HCT116 (cell line): Measurements from ENCODE around the gene ABHD11. TPM values are rescaled to one million over a fixed set of nuclear protein-coding genes. Genes with fewer than 3 reads are reported as not detected.
A peak's percentile ranks its signal among the peaks of the same experiment; 100 is the strongest.

Experiments used
- ATAC-seq: fragments of 200-7000 bp; cut with Tn5 transposase; 2 replicates; pipeline ENCODE4 v1.9.1; 2020; ENCODE audit warnings: mild to moderate bottlenecking, moderate library complexity
- BruUV-seq: library from RNA; stranded (reverse); fragments of 400-500 nt; replicated peaks from 2 replicates; lab custom pipeline; 2021; lab: Mats Ljungman, UMichigan
- CTCF ChIA-PET: fragments of 300-600 bp; sonication (Branson Sonifier 250); formaldehyde crosslinking; loops from one replicate; lab custom pipeline; 2021; ENCODE audit warnings: antibody characterized with exemption; lab: Charles Lee
- POLR2A ChIA-PET: fragments of 300-600, 350-600 bp; sonication (Branson Sonifier 250); formaldehyde crosslinking; loops from one replicate; lab custom pipeline; 2021; ENCODE audit warnings: antibody characterized with exemption; lab: Charles Lee
- RAD21 ChIA-PET, 2 experiments: fragments of 300-600 bp; sonication (Branson Sonifier 250); formaldehyde crosslinking; loops; one replicate each; lab custom pipeline; 2023; ENCODE audit warnings: low total read pairs in 2 of 2; ENCODE audit not compliant: uncharacterized antibody in 2 of 2, unreplicated experiment in 2 of 2, low non-redundant PET in 1 of 2; lab: Charles Lee
- DNase-seq: peaks from one replicate; pipeline ENCODE4 v3.0.0-alpha.2; 2010; ENCODE audit warnings: low read depth, low spot score
- H2AFZ ChIP-seq: fragments of 200-600 bp; shearing (Covaris generic), sonication (generic); 2 replicates; pipeline ENCODE4 v1.6.1; 2017; ENCODE audit warnings: low read depth, mixed run types, mixed read lengths, antibody characterized with exemption, low read length; ENCODE audit not compliant: poor library complexity, severe bottlenecking
- H3K27ac ChIP-seq: 2 replicates; pipeline ENCODE4 v1.5.1; 2012; ENCODE audit warnings: low read depth, low read length
- H3K27me3 ChIP-seq: fragments of 200-600 bp; sonication (generic); 2 replicates; pipeline ENCODE4 v1.6.1; 2016; ENCODE audit warnings: mixed run types, low read length, mixed read lengths; ENCODE audit not compliant: insufficient read depth
- H3K36me3 ChIP-seq, 2 experiments: fragments of 200-500 bp in 1 of 2; fragments of 200-600 bp in 1 of 2; sonication (Bioruptor generic) in 1 of 2; sonication (generic) in 1 of 2; 2 replicates each; pipeline versions ENCODE4 v1.5.1 to v1.6.1; 2014 to 2016; ENCODE audit warnings: low read length in 2 of 2, inconsistent platforms in 1 of 2, mixed read lengths in 1 of 2, mixed run types in 1 of 2; ENCODE audit not compliant: insufficient read depth in 2 of 2, control insufficient read depth in 1 of 2
- H3K4me1 ChIP-seq, 2 experiments: fragments of 200-600 bp in 1 of 2; sonication (generic) in 1 of 2; 2 replicates each; pipeline versions ENCODE4 v1.5.1 to v1.6.1; 2012 to 2017; ENCODE audit warnings: low read length in 2 of 2, inconsistent platforms in 1 of 2, mild to moderate bottlenecking in 1 of 2, mixed read lengths in 1 of 2, mixed run types in 1 of 2, moderate library complexity in 1 of 2; ENCODE audit not compliant: insufficient read depth in 2 of 2, control insufficient read depth in 1 of 2
- H3K4me2 ChIP-seq: fragments of 200-600 bp; sonication (generic); 2 replicates; pipeline ENCODE4 v1.6.1; 2017; ENCODE audit warnings: mixed run types, low read length, mixed read lengths
- H3K4me3 ChIP-seq, 2 experiments: fragments of 200-600 bp in 1 of 2; sonication (generic) in 1 of 2; replicated peaks in 1 of 2; 2 replicates each; pipeline ENCODE4 v1.5.1; 2011 to 2016; ENCODE audit warnings: low read length in 2 of 2, control low read depth in 1 of 2, low read depth in 1 of 2, mild to moderate bottlenecking in 1 of 2, mixed read lengths in 1 of 2, mixed run types in 1 of 2
- H3K79me2 ChIP-seq: fragments of 200-600 bp; sonication (generic); 2 replicates; pipeline ENCODE4 v1.6.1; 2017; ENCODE audit warnings: mild to moderate bottlenecking, mixed run types, low read length, moderate library complexity, mixed read lengths; ENCODE audit not compliant: insufficient read depth
- H3K9ac ChIP-seq: fragments of 200-600 bp; sonication (generic); 2 replicates; pipeline ENCODE4 v1.6.1; 2016; ENCODE audit warnings: low read length, mixed read lengths
- H3K9me2 ChIP-seq: fragments of 200-600 bp; sonication (generic), shearing (Covaris generic); 2 replicates; pipeline ENCODE4 v1.6.1; 2017; ENCODE audit warnings: mixed run types, mild to moderate bottlenecking, moderate library complexity; ENCODE audit not compliant: insufficient read depth
- H3K9me3 ChIP-seq, 2 experiments: fragments of 200-500 bp in 1 of 2; fragments of 200-600 bp in 1 of 2; sonication (Bioruptor generic) in 1 of 2; sonication (generic) in 1 of 2; 2 replicates each; pipeline ENCODE4 v1.6.1; 2014 to 2017; ENCODE audit warnings: low read length in 2 of 2, mixed read lengths in 2 of 2, inconsistent platforms in 1 of 2, low read depth in 1 of 2, mild to moderate bottlenecking in 1 of 2, mixed run types in 1 of 2, moderate library complexity in 1 of 2; ENCODE audit not compliant: control insufficient read depth in 1 of 2, insufficient read depth in 1 of 2
- H4K20me1 ChIP-seq: fragments of 200-600 bp; sonication (generic), shearing (Covaris generic); 2 replicates; pipeline ENCODE4 v1.6.1; 2017; ENCODE audit warnings: mixed run types, mild to moderate bottlenecking, moderate library complexity; ENCODE audit not compliant: insufficient read depth
- CBX3 ChIP-seq: IDR thresholded peaks from 2 replicates; pipeline ENCODE4 v1.6.1; 2012; ENCODE audit warnings: low read depth
- CEBPB ChIP-seq: IDR thresholded peaks from 2 replicates; pipeline ENCODE4 v1.6.1; 2012; ENCODE audit warnings: low read depth
- EGR1 ChIP-seq: IDR thresholded peaks from 2 replicates; pipeline ENCODE4 v1.6.1; 2012; ENCODE audit warnings: low read depth
- ELF1 ChIP-seq: IDR thresholded peaks from 2 replicates; pipeline ENCODE4 v1.6.1; 2012; ENCODE audit warnings: low read depth, borderline replicate concordance
- EZH2 ChIP-seq: fragments of 200-600 bp; sonication (generic); IDR thresholded peaks from 2 replicates; pipeline ENCODE4 v1.6.1; 2017; ENCODE audit warnings: antibody characterized with exemption, mixed run types
- EZH2phosphoT487 ChIP-seq: fragments of 200-600 bp; IDR thresholded peaks from 2 replicates; pipeline ENCODE4 v1.6.1; 2018; ENCODE audit warnings: antibody characterized with exemption, borderline replicate concordance
- FOSL1 ChIP-seq: IDR thresholded peaks from 2 replicates; pipeline ENCODE4 v1.6.1; 2012; ENCODE audit warnings: low read depth
- JUND ChIP-seq: IDR thresholded peaks from 2 replicates; pipeline ENCODE4 v1.6.1; 2012
- MAX ChIP-seq: IDR thresholded peaks from 2 replicates; pipeline ENCODE4 v1.6.1; 2012
- POLR2AphosphoS5 ChIP-seq: IDR thresholded peaks from 2 replicates; pipeline ENCODE4 v1.6.1; 2011; ENCODE audit warnings: mild to moderate bottlenecking, low read depth, low read length, moderate library complexity
- RAD21 ChIP-seq: IDR thresholded peaks from 2 replicates; pipeline ENCODE4 v1.6.1; 2012; ENCODE audit warnings: low read depth, mild to moderate bottlenecking
- REST ChIP-seq: IDR thresholded peaks from 2 replicates; pipeline ENCODE4 v1.6.1; 2012; ENCODE audit warnings: low read depth
- SIN3A ChIP-seq: IDR thresholded peaks from 2 replicates; pipeline ENCODE4 v1.6.1; 2012; ENCODE audit warnings: low read depth
- SRF ChIP-seq: IDR thresholded peaks from 2 replicates; pipeline ENCODE4 v1.6.1; 2012; ENCODE audit warnings: low read depth
- TCF7L2 ChIP-seq: IDR thresholded peaks from 2 replicates; pipeline ENCODE4 v1.7.0; 2011; ENCODE audit warnings: borderline replicate concordance, inconsistent platforms; ENCODE audit not compliant: insufficient read depth, insufficient read length; ENCODE audit errors: extremely low read depth
- YY1 ChIP-seq: IDR thresholded peaks from 2 replicates; pipeline ENCODE4 v1.6.1; 2011; ENCODE audit warnings: low read length, low read depth, moderate library complexity, mild to moderate bottlenecking; ENCODE audit not compliant: insufficient replicate concordance; ENCODE audit errors: extremely low read depth
- ZBTB33 ChIP-seq: IDR thresholded peaks from 2 replicates; pipeline ENCODE4 v1.6.1; 2011; ENCODE audit warnings: mild to moderate bottlenecking, low read length, moderate library complexity; ENCODE audit not compliant: insufficient replicate concordance; ENCODE audit errors: extremely low read depth
- intact Hi-C: fragments of 100-400 bp; cut with micrococcal nuclease; formaldehyde crosslinking; loops from 2 replicates; pipeline ENCODE4 v1.10.0; 2022
- total RNA-seq: library from RNA; stranded (reverse); gene quantifications from one replicate; pipeline ENCODE4 v1.2.1, GENCODE V29; 2021; ENCODE audit not compliant: unreplicated experiment

Gene ABHD11
- total RNA-seq, 1 experiment from 2014 or later = 69.8 TPM

GRCh38 chr7:73700069-73700423 lies 38.6 kb downstream of the ABHD11 start:
- POLR2A ChIA-PET = no interaction called here
- no TSS peak for BruUV-seq
- DNase-seq (no peak), ATAC-seq (no peak)
- H4K20me1 ChIP-seq = 0 out of 2 replicates have a peak, but pooled peaks cover 3% of the 10 kb centered on the region
- intact Hi-C loops = no loop called here
- no peak overlapping the region for H3K4me2 ChIP-seq
- H3K27me3 ChIP-seq = no peaks in the 10 kb centered on the region
- H3K27ac ChIP-seq = 0 out of 2 replicates have a peak overlapping the region, but pooled peaks have one; percentile 22
- H3K9me2 ChIP-seq = no peaks in the 10 kb centered on the region
- no peaks in the 10 kb centered on the region for H3K9me3 ChIP-seq
- H2AFZ ChIP-seq = no peak overlapping the region
- RAD21 ChIA-PET = no interaction called here
- H3K79me2 ChIP-seq = no peaks in the 10 kb centered on the region; the same call in 1 of the 2 replicates
- TF ChIP-seq ELF1 (no peak), EZH2phosphoT487 (no peak), YY1 (no peak), MAX (no peak), SIN3A (no peak), EGR1 (no peak), SRF (no peak), CEBPB (no peak), TCF7L2 (no peak), REST (no peak), RAD21 (no peak), CBX3 (no peak), FOSL1 (no peak), EZH2 (no peak), JUND (no peak), POLR2AphosphoS5 (no peak), ZBTB33 (no peak)
- no peak overlapping the region for H3K4me3 ChIP-seq
- CTCF ChIA-PET = interaction anchor here (0.6 to 1.7 kb wide), 2 partner anchors 25 to 149 kb away, joined by 3 to 7 read pairs; no protein-coding TSS in a partner anchor
- peaks cover 40 to 66% of the 10 kb centered on the region in 2 experiments; a peak in 3 of 4 replicates for H3K36me3 ChIP-seq
- peaks cover under 1 to 25% of the 10 kb centered on the region in 2 experiments; a peak in 3 of 4 replicates for H3K4me1 ChIP-seq
- no peak overlapping the region for H3K9ac ChIP-seq
